ENCODE measurements around the gene SIRT3.
A peak's percentile ranks its signal among the peaks of the same experiment; 100 is the strongest.

SIRT3 gene

DNA sequence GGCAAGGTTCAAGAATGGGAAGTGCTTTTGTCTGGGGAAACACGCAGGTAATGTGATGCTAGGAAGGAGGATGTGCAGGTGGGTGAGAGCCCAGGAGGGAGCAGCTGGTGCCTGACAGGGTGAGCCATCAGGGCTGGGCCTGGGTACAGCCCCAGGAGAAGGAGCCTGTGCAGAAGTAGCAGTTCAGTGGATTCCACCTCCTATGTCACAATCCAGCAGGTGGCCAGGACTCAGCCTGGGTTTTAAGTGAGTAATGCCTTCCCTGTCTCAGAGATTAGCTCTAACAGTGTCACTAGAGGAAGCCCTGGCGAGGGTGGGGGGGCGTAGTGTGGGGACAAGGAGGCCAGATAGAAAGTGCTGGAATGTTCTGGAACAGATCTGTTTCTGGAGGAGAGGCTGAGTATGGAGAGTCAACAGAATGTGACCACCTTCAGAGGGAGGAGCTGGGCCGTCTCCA lies 20.5 kb downstream of the SIRT3 start:
- DNase-seq (ENCODE audit: low read depth, low spot score) = no peak

GRCh38 chr11:214083-214482 lies 22.1 kb downstream of the SIRT3 start:
- no peak for DNase-seq (ENCODE audit: low read depth, low spot score)

GRCh38 chr11:213111-213510 lies 23.0 kb downstream of the SIRT3 start:
- DNase-seq (ENCODE audit: low read depth, low spot score) = no peak

- no peak for DNase-seq (ENCODE audit: low read depth, low spot score)
Observed at GRCh38 chr11:212150-213100, 23.7 kb downstream of the SIRT3 start.

- DNase-seq (ENCODE audit: low read depth, low spot score) = no peak
Observed at GRCh38 chr11:211741-212140, 24.4 kb downstream of the SIRT3 start.

DNA sequence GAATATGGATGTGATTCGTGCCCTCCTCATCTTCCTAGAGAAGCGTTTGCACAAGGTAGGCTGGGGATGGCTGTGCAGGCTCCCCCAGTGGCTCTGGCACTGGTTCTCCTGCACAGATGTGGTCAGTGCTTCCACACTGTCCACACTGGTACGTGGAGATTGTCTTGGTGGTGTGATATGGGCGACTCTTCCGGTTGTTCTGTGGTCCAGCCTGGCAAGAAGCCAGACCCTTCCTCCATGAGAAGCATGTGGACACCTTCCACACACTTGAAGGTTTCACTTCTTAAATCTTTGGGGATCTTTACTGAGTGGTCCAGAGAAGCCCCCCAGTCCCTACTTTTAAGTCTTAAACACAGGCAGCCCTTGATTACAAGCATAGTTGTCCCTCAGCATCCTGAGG lies 24.8 kb downstream of the SIRT3 start:
- no peak for DNase-seq (ENCODE audit: low read depth, low spot score)

DNA sequence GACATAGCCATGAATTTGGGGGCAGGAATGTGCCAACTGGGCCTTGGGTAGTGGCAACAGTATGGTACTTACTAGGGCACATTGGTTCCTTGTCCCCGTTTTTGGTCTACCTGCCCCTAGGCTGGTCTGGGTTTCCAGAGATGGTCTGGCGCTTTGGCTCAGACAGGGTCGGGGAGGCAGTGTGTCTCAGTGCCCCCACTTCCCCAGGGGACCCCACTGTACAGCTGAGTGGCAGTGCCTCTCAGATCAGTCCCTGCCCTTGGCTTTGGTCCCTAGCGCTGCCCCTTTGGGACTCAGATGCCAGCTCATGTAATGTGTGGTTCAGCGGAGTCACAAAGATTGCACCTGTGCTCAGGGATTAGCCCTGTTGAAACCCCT lies 25.4 kb downstream of the SIRT3 start:
- no peak for DNase-seq (ENCODE audit: low read depth, low spot score)

DNA sequence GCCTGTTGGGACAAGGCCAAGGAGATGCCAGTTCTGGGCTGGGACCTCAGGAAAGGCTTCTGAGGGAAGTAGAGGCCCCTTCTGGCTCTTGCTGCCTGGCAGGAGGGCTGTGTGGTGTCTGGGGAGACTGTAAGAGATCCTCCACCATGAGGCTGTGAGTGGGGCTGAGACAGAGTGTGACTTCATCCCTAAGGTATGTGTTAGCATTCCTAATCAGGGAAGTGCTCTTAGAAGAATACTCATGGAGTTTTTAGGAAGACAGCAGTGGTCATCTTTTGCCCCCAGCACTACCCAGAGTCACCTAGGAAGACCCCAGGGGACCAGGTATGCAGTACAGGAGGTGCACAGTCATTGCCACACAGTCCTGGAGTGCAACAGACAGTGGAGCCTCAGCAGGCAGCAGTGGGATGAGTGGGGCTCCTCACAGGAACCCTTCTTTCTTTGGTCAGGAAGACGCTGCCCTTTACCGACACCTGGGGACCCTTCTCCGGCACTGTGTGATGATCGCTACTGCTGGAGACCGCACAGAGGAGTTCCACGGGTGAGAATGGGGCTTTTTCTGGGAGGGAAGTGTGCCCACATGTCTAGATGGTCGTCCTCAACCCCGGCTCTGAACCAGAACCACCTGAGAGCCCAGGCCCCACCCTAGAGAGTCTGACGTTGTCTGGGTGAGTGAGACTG lies 25.9 kb downstream of the SIRT3 start:
- peak; percentile 79 for DNase-seq (ENCODE audit: low read depth, low spot score)

- DNase-seq (ENCODE audit: low read depth, low spot score) = peak; percentile 33
Observed at GRCh38 chr11:209275-210121, 26.6 kb downstream of the SIRT3 start.

DNA sequence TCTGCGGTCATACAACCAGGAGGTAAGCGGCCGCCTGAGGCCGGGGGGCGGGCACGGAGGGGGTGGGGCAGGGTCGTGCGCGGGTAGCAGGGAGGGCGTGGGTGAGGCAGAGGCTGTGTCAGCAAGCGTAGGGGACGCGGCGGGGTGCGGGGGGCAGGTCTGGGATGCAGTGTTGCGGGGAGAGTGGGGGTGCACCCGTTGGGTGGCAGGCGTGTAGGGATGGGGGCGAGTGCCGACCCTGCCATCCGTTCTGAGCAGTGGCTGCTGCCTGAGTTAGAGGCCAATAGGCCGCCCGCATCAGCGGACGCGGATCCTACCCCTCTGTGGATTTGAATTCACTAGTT lies 27.3 kb downstream of the SIRT3 start:
- peak; percentile 29 for DNase-seq (ENCODE audit: low read depth, low spot score)

DNA sequence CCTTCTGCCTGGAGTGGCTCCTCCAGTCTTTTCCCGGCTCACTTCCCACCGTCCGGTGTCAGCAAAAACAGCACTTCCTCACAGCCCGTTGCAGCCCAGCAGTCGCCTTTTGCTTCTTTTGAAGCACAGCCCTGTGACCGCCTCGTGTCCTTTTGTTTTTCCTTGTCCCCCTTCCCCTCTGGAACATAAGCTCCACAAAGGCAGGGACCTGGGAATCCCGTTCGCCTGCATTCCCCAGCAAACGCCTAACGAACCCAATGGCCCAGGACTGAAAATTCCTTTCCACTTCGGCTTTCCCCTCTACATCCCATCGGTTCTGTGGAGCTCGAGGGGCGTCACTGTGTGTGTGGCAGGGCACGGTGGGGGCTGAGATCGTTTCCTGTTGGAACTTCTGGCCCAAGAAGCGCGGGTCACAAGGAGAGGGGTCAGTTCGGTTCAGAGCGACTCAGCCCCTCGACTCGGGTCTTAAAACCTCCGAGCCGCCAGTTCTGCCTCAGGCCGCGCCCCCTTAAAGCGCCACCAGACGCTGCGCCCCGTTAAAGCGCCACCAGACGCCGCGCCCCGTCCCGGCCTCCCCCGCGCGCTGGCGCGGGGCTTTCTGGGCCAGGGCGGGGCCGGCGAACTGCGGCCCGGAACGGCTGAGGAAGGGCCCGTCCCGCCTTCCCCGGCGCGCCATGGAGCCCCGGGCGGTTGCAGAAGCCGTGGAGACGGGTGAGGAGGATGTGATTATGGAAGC lies 27.8 kb downstream of the SIRT3 start:
- peak; percentile 90 for DNase-seq (ENCODE audit: low read depth, low spot score)

DNA sequence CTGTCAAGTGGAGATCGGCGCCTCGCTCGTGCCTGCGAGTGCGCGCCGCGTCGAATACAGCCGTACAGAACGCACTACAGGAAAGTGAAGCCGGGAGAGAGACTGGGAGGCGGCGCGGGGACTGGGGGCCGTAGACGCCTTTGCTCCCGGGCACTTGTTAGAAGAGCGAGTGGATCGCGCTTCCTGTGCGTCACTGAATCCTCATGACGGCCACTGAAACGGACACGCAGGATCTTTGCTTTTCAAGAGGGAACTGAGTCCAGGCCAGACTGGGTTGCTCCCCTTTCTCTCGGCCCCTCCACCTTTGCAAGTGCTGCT lies 28.3 kb downstream of the SIRT3 start:
- no peak for DNase-seq (ENCODE audit: low read depth, low spot score)

DNA sequence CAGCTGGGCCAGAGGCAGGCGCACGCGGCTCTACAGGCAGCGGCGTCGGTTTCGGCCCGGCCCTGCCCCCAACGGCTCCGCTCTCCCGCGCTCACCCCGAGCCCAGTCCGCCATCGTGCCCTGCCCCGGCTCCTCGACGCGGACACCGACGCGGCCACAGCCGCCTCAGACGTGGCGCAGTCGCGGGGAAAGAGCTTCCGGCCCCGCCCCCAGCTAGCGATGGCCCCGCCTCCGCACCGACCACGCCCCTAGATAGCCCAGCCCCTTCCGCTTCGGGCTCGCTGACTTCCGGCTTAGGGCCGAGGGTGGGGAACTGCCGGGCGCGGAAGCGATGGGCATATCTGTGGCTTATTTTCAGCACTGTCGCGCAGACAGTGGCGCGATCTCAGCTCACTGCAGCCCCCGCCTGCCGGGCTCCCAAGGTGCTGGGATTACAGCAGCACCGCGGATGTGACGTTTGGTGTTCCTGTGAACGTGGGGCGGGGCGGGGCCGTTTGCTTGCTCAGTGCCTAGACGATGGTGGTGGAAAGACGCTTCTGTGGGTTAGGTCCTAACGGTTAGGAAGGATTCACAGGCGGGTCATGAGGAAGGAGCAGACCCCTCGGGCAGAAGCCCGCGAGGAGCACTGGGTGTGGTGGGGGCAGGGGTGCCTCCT lies 28.8 kb downstream of the SIRT3 start, which contains the start of the genes BET1L and RIC8A:
TSS of gene BET1L (minus strand) at position 192 of the 655 bp plus-strand sequence. CDS start at position 114, 78 bp downstream.
TSS of gene RIC8A (plus strand) at position 501 of the 655 bp plus-strand sequence. CDS start 1,147 bp downstream, outside the sequence.
- DNase-seq (ENCODE audit: low read depth, low spot score) = peak; percentile 99

DNA sequence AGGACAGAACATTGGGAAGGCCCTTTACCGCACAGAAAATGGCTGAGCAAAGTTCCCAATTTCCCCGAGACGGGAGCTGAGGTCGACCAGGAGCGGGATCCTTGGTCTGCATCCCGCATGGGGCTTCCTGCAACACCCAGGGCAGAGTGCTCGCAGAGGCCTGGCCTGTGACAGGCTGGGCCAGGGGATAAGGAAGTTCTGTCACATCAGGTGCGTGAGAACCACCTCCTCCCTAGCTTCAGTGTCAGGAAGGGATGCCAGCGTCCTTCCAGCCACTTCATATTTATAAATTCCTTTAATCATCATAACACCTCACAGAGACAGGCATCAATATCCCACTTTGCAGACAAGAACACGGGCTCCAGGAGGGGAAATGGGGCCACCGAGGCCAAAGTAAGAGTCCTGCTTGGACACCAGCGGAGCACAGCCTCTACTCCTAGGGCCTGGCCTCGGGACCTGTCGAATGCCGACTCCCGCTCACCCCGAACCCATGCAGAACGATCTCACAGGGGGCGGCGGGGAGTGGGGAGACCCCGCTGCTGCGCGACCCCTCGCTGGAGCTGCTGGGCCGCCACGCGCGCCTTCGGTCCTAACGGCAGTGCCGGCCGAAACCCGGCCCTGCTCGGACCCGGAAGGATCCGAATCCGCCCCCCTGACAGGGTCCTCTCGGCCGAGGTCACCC lies 29.5 kb downstream of the SIRT3 start:
- no peak for DNase-seq (ENCODE audit: low read depth, low spot score)

- no peak for DNase-seq (ENCODE audit: low read depth, low spot score)
Observed at GRCh38 chr11:206002-206384, 30.1 kb downstream of the SIRT3 start.

DNA sequence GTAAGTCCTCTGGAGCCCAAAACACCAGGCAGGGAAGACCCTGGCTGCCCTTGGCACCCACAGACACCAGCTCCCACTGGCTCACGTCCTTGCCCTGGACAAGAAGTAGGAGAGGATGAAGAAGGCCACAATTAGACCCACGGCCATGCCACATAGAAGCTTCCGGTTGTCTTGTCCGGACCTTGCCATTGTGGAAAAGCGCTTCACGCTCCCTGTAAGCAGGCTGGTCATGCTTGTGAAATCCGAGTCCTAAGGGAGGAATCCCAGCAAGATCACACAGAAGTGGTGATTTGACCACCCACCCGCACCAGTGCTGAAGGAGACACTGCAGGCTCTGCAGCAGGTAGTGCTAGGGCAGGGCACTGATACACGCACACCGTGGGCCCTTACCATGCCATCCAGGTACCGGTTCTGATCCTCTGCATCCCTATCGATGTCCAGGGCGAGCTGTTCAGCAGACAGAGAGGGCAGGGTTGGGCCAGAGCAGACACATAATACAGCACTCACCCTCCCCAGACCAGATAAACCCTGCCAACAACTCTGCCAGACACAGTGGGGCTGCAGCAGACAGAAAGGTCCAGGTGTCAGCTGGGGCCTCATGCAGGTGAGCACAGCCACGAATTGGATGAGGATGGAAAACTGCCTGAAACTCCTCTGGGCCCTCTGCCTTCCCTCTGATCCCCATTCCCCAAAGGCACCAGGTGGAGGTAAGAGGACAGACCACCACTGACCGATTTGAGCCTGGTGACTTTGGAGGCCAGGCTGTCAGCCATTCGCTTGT lies 30.7 kb downstream of the SIRT3 start:
- DNase-seq (ENCODE audit: low read depth, low spot score) = no peak

DNA sequence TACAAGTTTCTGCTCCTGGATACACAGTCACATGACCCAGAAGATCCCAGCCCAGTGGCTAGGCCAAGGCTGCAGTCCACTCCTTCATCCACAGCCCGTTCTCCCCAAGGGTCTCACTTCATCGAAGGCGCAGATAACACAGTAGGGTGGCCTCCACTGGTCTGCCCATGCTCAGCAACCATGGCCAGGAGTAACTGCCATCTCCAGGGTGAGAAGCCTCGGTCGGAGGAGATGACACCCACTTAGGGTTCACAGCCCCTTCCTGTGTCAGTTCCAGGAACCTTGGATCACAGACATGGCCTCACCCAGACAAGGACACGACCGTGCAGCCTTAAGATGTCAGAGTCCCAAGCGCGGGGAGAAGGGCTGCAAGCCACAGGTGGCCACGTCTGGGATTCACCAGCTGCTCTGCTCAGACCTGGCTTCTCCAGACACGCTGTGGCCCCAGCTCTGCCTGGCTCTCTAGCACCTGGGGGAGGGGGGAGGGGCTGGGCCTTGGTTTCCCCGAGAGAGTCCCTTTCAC lies 31.5 kb downstream of the SIRT3 start:
- DNase-seq (ENCODE audit: low read depth, low spot score) = no peak

- DNase-seq (ENCODE audit: low read depth, low spot score) = no peak
Observed at GRCh38 chr11:203945-204586, 32.1 kb downstream of the SIRT3 start.
